GM12878 (cell line): ENCODE measurements around the gene ISM1. TPM values are rescaled to one million over a fixed set of nuclear protein-coding genes. Genes with fewer than 3 reads are reported as not detected.

Source experiments
- ATAC-seq: fragments of 200-7000 bp; cut with Tn5 transposase; 3 replicates; pipeline ENCODE4 v1.9.1; 2020; ENCODE audit warnings: mild to moderate bottlenecking, moderate library complexity
- BruUV-seq: library from RNA; stranded (reverse); fragments of 400-500 nt; replicated peaks from 2 replicates; lab custom pipeline; 2021; lab: Mats Ljungman, UMichigan
- CTCF ChIA-PET: fragments of 300-600 bp; sonication (Branson Sonifier 250); formaldehyde crosslinking; extraction: SDS; loops from one replicate; lab custom pipeline; 2021; ENCODE audit warnings: inconsistent platforms; lab: Yijun Ruan, JAX
- POLR2A ChIA-PET: fragments of 350-600 bp; formaldehyde crosslinking; extraction: SDS; loops from one replicate; lab custom pipeline; 2021; ENCODE audit warnings: inconsistent platforms; lab: Charles Lee
- RAD21 ChIA-PET: fragments of 300-600 bp; sonication (Branson Sonifier 250); formaldehyde crosslinking; loops from one replicate; lab custom pipeline; 2023; ENCODE audit warnings: antibody characterized with exemption; ENCODE audit not compliant: unreplicated experiment; lab: Charles Lee
- SMC1A ChIA-PET: fragments of 300-600 bp; sonication (Branson Sonifier 250); formaldehyde crosslinking; loops from one replicate; lab custom pipeline; 2023; ENCODE audit not compliant: unreplicated experiment, uncharacterized antibody; lab: Charles Lee
- DNase-seq: peaks from one replicate; pipeline ENCODE4 v3.0.0-alpha.2; 2011; ENCODE audit warnings: low read depth, low spot score
- FAIRE-seq: peaks from 3 replicates; lab custom pipeline; 2011; peaks lifted over from hg19 to GRCh38; lab: Jason Lieb, UNC
- H2AFZ ChIP-seq: 2 replicates; pipeline ENCODE4 v1.6.0; 2011; ENCODE audit warnings: low read depth, low read length, control low read depth; ENCODE audit not compliant: control insufficient read depth
- H3K27ac ChIP-seq: 2 replicates; pipeline ENCODE4 v1.5.1; 2011; ENCODE audit warnings: control low read depth; ENCODE audit not compliant: control insufficient read depth, insufficient read depth
- H3K27me3 ChIP-seq, 2 experiments: replicated peaks in 1 of 2; 2 replicates each; pipeline versions ENCODE4 v1.6.0 to v1.6.1; 2011; ENCODE audit warnings: low read length in 1 of 2; ENCODE audit not compliant: control insufficient read depth in 2 of 2, insufficient read depth in 2 of 2
- H3K36me3 ChIP-seq, 2 experiments: 2 replicates each; pipeline ENCODE4 v1.5.1; 2011; ENCODE audit warnings: low read length in 1 of 2; ENCODE audit not compliant: control insufficient read depth in 2 of 2, insufficient read depth in 2 of 2
- H3K4me1 ChIP-seq: 2 replicates; pipeline ENCODE4 v1.6.1; 2011; ENCODE audit warnings: mild to moderate bottlenecking, low read length, moderate library complexity, mixed read lengths; ENCODE audit not compliant: control insufficient read depth, insufficient read depth
- H3K4me2 ChIP-seq: 2 replicates; pipeline ENCODE4 v1.6.0; 2011; ENCODE audit warnings: control low read depth; ENCODE audit not compliant: control insufficient read depth, insufficient read depth
- H3K4me3 ChIP-seq: fragments of 200-600 bp; sonication (generic); 2 replicates; pipeline ENCODE4 v1.5.1; 2016
- H3K79me2 ChIP-seq: 2 replicates; pipeline ENCODE4 v1.6.0; 2011; ENCODE audit warnings: low read length; ENCODE audit not compliant: control insufficient read depth, insufficient read depth
- H3K9ac ChIP-seq: 2 replicates; pipeline ENCODE4 v1.8.0; 2011; ENCODE audit warnings: low read length, control low read depth, mixed read lengths; ENCODE audit not compliant: control insufficient read depth, insufficient read depth
- H3K9me3 ChIP-seq: replicated peaks from 3 replicates; pipeline ENCODE4 v1.5.1; 2011; ENCODE audit warnings: mild to moderate bottlenecking, low read length; ENCODE audit not compliant: control insufficient read depth, insufficient read depth
- H4K20me1 ChIP-seq: 2 replicates; pipeline ENCODE4 v1.6.0; 2011; ENCODE audit not compliant: control insufficient read depth, insufficient read depth
- ATF7 ChIP-seq: fragments of 450-650 bp; IDR thresholded peaks from 2 replicates; pipeline ENCODE4 v1.6.1; 2016; ENCODE audit warnings: low read depth, mild to moderate bottlenecking
- CBX5 ChIP-seq: sonication (generic); IDR thresholded peaks from 2 replicates; pipeline ENCODE4 v1.6.1; 2016; ENCODE audit warnings: low read depth, moderate library complexity, mild to moderate bottlenecking, inconsistent platforms
- CHD1 ChIP-seq: IDR thresholded peaks from 2 replicates; pipeline ENCODE4 v1.6.1; 2012; ENCODE audit warnings: low read depth, low read length, improper control_type of control experiment
- CREM ChIP-seq: IDR thresholded peaks from 2 replicates; pipeline ENCODE4 v1.6.1; 2014; ENCODE audit warnings: antibody characterized with exemption, low read depth
- EED ChIP-seq: sonication (generic); IDR thresholded peaks from 2 replicates; pipeline ENCODE4 v1.6.1; 2016; ENCODE audit warnings: antibody characterized with exemption, low read depth
- GABPA ChIP-seq: IDR thresholded peaks from 2 replicates; pipeline ENCODE4 v1.6.1; 2014; ENCODE audit warnings: antibody characterized with exemption, low read depth, mild to moderate bottlenecking, inconsistent platforms
- HDAC6 ChIP-seq: fragments of 200-600 bp; sonication (generic); IDR thresholded peaks from one replicate; pipeline ENCODE4 v1.8.0; 2017; ENCODE audit warnings: antibody characterized with exemption; ENCODE audit not compliant: unreplicated experiment
- NFYA ChIP-seq: IDR thresholded peaks from 2 replicates; pipeline ENCODE4 v1.6.1; 2011; ENCODE audit warnings: low read depth, mild to moderate bottlenecking, low read length, improper control_type of control experiment, borderline replicate concordance
- PML ChIP-seq: IDR thresholded peaks from 2 replicates; pipeline ENCODE4 v1.6.1; 2012; ENCODE audit warnings: low read length, inconsistent platforms
- RAD21 ChIP-seq: IDR thresholded peaks from 2 replicates; pipeline ENCODE4 v1.6.1; 2011; ENCODE audit warnings: mild to moderate bottlenecking, low read depth, low read length, moderate library complexity; ENCODE audit not compliant: insufficient read depth
- RCOR1 ChIP-seq: conservative IDR thresholded peaks from 2 replicates; pipeline ENCODE4 v1.6.1; 2012; ENCODE audit warnings: low read depth, low read length, improper control_type of control experiment
- SIX5 ChIP-seq: IDR thresholded peaks from 2 replicates; pipeline ENCODE4 v1.6.1; 2011; ENCODE audit warnings: mild to moderate bottlenecking, low read depth, low read length, moderate library complexity; ENCODE audit not compliant: severe bottlenecking
- SMC3 ChIP-seq: IDR thresholded peaks from 2 replicates; pipeline ENCODE4 v1.6.1; 2011; ENCODE audit warnings: low read length, improper control_type of control experiment, borderline replicate concordance
- WGBS: methylation state at CpG from one replicate; pipeline ENCODE4 v1.1.6; 2016; ENCODE audit warnings: low lambda C conversion rate; ENCODE audit not compliant: insufficient replicate concordance, insufficient coverage; ENCODE audit errors: missing lambda C conversion rate; 5-methylcytosine and 5-hydroxymethylcytosine counted together
- in situ Hi-C: fragments of 300-500 bp; cut with MboI; formaldehyde crosslinking; loops from 9 replicates; pipeline ENCODE4 v1.14.3; 2018; ENCODE audit warnings: mixed read lengths
- intact Hi-C: fragments of 100-400 bp; cut with micrococcal nuclease; formaldehyde crosslinking; loops from one replicate; pipeline ENCODE4 v1.14.2; 2022; ENCODE audit not compliant: unreplicated experiment
- polyA plus RNA-seq, 11 experiments: library from polyadenylated mRNA; depleted of rRNA in 4 of 11; unstranded in 6 of 11; stranded (reverse) in 5 of 11; fragments of >200 nt; fragmentation: Nextera tagmentation in 4 of 11; fragmentation: Illumina TruSeq in 1 of 11; extraction: Ambion mirVana in 4 of 11; extraction: Trizol in 1 of 11; gene quantifications; 1 replicate in 1 of 11; 2 replicates in 10 of 11; pipeline versions ENCODE4 v1.2.1 to v1.2.3, GENCODE V29; 2011 to 2016; ENCODE audit warnings: inconsistent platforms in 2 of 11, missing spikeins in 2 of 11, low read depth in 1 of 11
- total RNA-seq, 4 experiments: library from RNA; depleted of rRNA in 3 of 4; stranded (reverse); fragments of >200 nt in 3 of 4; fragmentation: Illumina TruSeq in 1 of 4; extraction: Trizol in 1 of 4; gene quantifications; 2 replicates each; pipeline versions ENCODE4 v1.2.1 to v1.2.3, GENCODE V29; 2013 to 2021
- TF ChIP-seq, protein P1 (sequence below): fragments of 450-650 bp; IDR thresholded peaks from 2 replicates; pipeline ENCODE4 v1.6.1; 2017; ENCODE audit warnings: mild to moderate bottlenecking, moderate library complexity
- TF ChIP-seq, protein P2 (sequence below): IDR thresholded peaks from 2 replicates; pipeline ENCODE4 v1.6.1; 2011; ENCODE audit warnings: borderline replicate concordance, low read depth, mild to moderate bottlenecking, moderate library complexity, low read length; ENCODE audit not compliant: insufficient read depth, poor library complexity, severe bottlenecking
- TF ChIP-seq, protein P3 (sequence below): fragments of 450-650 bp; IDR thresholded peaks from 2 replicates; pipeline ENCODE4 v1.6.1; 2016; ENCODE audit warnings: mild to moderate bottlenecking

Gene ISM1
- total and polyA plus RNA-seq, 10 of the 15 experiments (the other 5 are each of a cell fraction or from before 2014, with no cell fraction given), result 0.01 to 0.03 TPM; not detected in 8

DNA sequence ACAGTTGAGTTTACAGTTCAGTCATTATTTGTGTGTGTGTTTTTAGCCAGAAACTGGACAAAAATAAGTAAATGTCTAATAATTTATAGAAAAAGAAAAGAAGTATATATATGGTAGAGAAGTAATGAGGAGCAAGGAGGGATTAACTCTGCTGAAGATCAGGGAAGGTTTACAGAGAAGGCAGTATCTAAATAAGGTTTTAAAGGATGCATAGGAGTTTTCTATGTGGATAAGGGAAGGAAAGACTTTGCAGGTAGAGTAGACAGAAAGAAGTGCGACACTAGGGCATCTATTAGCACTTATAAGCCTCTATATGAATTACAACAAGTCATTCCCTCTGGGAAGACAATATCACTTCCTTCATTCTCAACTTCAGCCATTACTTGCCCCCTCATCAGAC is 34.3 kb downstream of the ISM1 start (continued):
- TF ChIP-seq, protein P1, sequence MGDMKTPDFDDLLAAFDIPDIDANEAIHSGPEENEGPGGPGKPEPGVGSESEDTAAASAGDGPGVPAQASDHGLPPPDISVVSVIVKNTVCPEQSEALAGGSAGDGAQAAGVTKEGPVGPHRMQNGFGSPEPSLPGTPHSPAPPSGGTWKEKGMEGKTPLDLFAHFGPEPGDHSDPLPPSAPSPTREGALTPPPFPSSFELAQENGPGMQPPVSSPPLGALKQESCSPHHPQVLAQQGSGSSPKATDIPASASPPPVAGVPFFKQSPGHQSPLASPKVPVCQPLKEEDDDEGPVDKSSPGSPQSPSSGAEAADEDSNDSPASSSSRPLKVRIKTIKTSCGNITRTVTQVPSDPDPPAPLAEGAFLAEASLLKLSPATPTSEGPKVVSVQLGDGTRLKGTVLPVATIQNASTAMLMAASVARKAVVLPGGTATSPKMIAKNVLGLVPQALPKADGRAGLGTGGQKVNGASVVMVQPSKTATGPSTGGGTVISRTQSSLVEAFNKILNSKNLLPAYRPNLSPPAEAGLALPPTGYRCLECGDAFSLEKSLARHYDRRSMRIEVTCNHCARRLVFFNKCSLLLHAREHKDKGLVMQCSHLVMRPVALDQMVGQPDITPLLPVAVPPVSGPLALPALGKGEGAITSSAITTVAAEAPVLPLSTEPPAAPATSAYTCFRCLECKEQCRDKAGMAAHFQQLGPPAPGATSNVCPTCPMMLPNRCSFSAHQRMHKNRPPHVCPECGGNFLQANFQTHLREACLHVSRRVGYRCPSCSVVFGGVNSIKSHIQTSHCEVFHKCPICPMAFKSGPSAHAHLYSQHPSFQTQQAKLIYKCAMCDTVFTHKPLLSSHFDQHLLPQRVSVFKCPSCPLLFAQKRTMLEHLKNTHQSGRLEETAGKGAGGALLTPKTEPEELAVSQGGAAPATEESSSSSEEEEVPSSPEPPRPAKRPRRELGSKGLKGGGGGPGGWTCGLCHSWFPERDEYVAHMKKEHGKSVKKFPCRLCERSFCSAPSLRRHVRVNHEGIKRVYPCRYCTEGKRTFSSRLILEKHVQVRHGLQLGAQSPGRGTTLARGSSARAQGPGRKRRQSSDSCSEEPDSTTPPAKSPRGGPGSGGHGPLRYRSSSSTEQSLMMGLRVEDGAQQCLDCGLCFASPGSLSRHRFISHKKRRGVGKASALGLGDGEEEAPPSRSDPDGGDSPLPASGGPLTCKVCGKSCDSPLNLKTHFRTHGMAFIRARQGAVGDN, result no peak
- TF ChIP-seq, protein P2, sequence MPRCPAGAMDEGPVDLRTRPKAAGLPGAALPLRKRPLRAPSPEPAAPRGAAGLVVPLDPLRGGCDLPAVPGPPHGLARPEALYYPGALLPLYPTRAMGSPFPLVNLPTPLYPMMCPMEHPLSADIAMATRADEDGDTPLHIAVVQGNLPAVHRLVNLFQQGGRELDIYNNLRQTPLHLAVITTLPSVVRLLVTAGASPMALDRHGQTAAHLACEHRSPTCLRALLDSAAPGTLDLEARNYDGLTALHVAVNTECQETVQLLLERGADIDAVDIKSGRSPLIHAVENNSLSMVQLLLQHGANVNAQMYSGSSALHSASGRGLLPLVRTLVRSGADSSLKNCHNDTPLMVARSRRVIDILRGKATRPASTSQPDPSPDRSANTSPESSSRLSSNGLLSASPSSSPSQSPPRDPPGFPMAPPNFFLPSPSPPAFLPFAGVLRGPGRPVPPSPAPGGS, result no peak
- no peak for TF ChIP-seq EED
- no peak for TF ChIP-seq SMC3
- no peak for TF ChIP-seq GABPA
- TF ChIP-seq, all 136 proteins: peak for 0

DNA sequence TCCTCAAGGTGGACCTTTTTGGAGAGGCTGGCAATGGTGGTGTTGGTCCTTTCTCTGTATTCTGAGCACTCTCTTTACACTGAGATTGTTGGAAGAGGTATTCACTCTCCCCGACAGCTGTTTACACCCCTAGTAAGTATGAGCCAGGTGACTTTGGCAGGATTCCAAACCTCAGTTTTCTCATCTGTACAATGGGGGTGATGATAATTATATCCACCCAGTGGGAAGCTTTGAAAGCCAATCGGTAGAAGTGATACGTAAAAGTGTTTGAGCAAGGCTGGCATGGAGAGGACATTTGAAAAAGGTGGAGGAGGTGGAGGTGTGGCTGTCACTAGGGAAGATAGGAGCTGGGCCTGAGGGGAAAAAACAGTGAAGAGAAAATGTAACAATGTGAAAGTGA is 35.5 kb downstream of the ISM1 start:
- DNase-seq (no peak), ATAC-seq (no peak), FAIRE-seq (no peak)
- Histone ChIP-seq H3K9ac (no peak overlapping the region), H2AFZ (no peak overlapping the region), H3K36me3 (no peaks in the 10 kb centered on the region), H3K4me2 (no peak overlapping the region), H3K4me1 (no peaks in the 10 kb centered on the region), H3K27ac (no peak overlapping the region), H3K79me2 (no peaks in the 10 kb centered on the region), H3K4me3 (no peak overlapping the region), H3K27me3 (0 out of 4 replicates have a peak, but pooled peaks cover 0 to 3% of the 10 kb centered on the region in 2 experiments), H4K20me1 (no peaks in the 10 kb centered on the region), H3K9me3 (no peaks in the 10 kb centered on the region)
- ChIA-PET POLR2A (no interaction called here), SMC1A (interaction anchor here (0.8 to 1.3 kb wide), 3 partner anchors 9 to 290 kb away, joined by 3 to 4 read pairs (median 3); no protein-coding TSS in a partner anchor), CTCF (interaction anchor here (0.8 to 1.5 kb wide), 2 partner anchors 46 to 138 kb away, joined by 3 to 4 read pairs; no protein-coding TSS in a partner anchor), RAD21 (no interaction called here)
- BruUV-seq, result no TSS peak
- intact Hi-C loops (no loop called here), in situ Hi-C loops (no loop called here)
- TF ChIP-seq NFYA, result no peak
- TF ChIP-seq RAD21, result no peak
- no peak for TF ChIP-seq CBX5
- TF ChIP-seq, protein P3, sequence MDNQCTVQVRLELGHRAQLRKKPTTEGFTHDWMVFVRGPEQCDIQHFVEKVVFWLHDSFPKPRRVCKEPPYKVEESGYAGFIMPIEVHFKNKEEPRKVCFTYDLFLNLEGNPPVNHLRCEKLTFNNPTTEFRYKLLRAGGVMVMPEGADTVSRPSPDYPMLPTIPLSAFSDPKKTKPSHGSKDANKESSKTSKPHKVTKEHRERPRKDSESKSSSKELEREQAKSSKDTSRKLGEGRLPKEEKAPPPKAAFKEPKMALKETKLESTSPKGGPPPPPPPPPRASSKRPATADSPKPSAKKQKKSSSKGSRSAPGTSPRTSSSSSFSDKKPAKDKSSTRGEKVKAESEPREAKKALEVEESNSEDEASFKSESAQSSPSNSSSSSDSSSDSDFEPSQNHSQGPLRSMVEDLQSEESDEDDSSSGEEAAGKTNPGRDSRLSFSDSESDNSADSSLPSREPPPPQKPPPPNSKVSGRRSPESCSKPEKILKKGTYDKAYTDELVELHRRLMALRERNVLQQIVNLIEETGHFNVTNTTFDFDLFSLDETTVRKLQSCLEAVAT, result no peak
- no peak for TF ChIP-seq RCOR1
- TF ChIP-seq EED, result no peak
- no peak for TF ChIP-seq HDAC6
- TF ChIP-seq CREM, result no peak
- TF ChIP-seq CHD1, result no peak
- TF ChIP-seq SIX5, result no peak
- no peak for TF ChIP-seq PML
- TF ChIP-seq ATF7, result no peak
- WGBS, result 47% methylated on average over 3 of the region's 3 CpGs
